CD14-positive monocyte (primary cell): ENCODE measurements around the gene SMG6. TPM values are rescaled to one million over a fixed set of nuclear protein-coding genes. Genes with fewer than 3 reads are reported as not detected.

Experiments used
- DNase-seq, 3 donors: peaks; one replicate each; pipeline ENCODE4 v3.0.0-alpha.2; 2011 to 2022
- H2AFZ ChIP-seq: 2 replicates; pipeline ENCODE4 v1.6.0; 2012; ENCODE audit warnings: mild to moderate bottlenecking, low read depth, low read length, inconsistent platforms; ENCODE audit not compliant: insufficient read depth, poor library complexity, severe bottlenecking
- H3K27ac ChIP-seq, 2 donors: 1 replicate in 1 of 2; 2 replicates in 1 of 2; pipeline ENCODE4 v1.5.1; 2012 to 2013; ENCODE audit warnings: low read length in 2 of 2, control low read depth in 1 of 2, inconsistent platforms in 1 of 2, low read depth in 1 of 2, mild to moderate bottlenecking in 1 of 2
- H3K27me3 ChIP-seq, 2 donors: one replicate each; pipeline versions ENCODE4 v1.6.0 to v1.6.1; 2011 to 2013; ENCODE audit warnings: low read length in 2 of 2; ENCODE audit not compliant: control insufficient read depth in 2 of 2, insufficient read depth in 2 of 2
- H3K36me3 ChIP-seq, 2 donors: replicated peaks in 1 of 2; 1 replicate in 1 of 2; 2 replicates in 1 of 2; pipeline versions ENCODE4 v1.5.1 to v1.6.1; 2012 to 2013; ENCODE audit warnings: low read length in 2 of 2, control low read depth in 1 of 2, inconsistent platforms in 1 of 2, mild to moderate bottlenecking in 1 of 2; ENCODE audit not compliant: insufficient read depth in 2 of 2, control insufficient read depth in 1 of 2
- H3K4me1 ChIP-seq, 2 donors: 1 replicate in 1 of 2; 2 replicates in 1 of 2; pipeline versions ENCODE4 v1.5.1 to v1.6.1; 2012 to 2013; ENCODE audit warnings: low read length in 2 of 2, control low read depth in 1 of 2, inconsistent platforms in 1 of 2, mild to moderate bottlenecking in 1 of 2, moderate library complexity in 1 of 2; ENCODE audit not compliant: insufficient read depth in 2 of 2, control insufficient read depth in 1 of 2
- H3K4me2 ChIP-seq: replicated peaks from 2 replicates; pipeline ENCODE3; 2012; ENCODE audit warnings: low read length, moderate library complexity, mild to moderate bottlenecking; ENCODE audit not compliant: poor library complexity, severe bottlenecking; ENCODE audit errors: extremely low read depth
- H3K4me3 ChIP-seq, 3 experiments: fragments of 200-600 bp in 1 of 3; sonication (generic) in 1 of 3; replicated peaks in 1 of 3; 1 replicate in 2 of 3; 2 replicates in 1 of 3; pipeline ENCODE4 v1.5.1; 2011 to 2013; ENCODE audit warnings: low read length in 3 of 3, mild to moderate bottlenecking in 3 of 3, control low read depth in 2 of 3, low read depth in 2 of 3, inconsistent platforms in 1 of 3, moderate library complexity in 1 of 3
- H3K79me2 ChIP-seq: 2 replicates; pipeline ENCODE4 v1.6.0; 2012; ENCODE audit warnings: mild to moderate bottlenecking, control low read depth, inconsistent platforms, low read length, moderate library complexity; ENCODE audit not compliant: insufficient read depth
- H3K9ac ChIP-seq: 2 replicates; pipeline ENCODE4 v1.6.0; 2017; ENCODE audit warnings: low read length, mild to moderate bottlenecking; ENCODE audit not compliant: insufficient read depth, poor library complexity, severe bottlenecking
- H3K9me3 ChIP-seq, 2 donors: replicated peaks in 1 of 2; 1 replicate in 1 of 2; 2 replicates in 1 of 2; pipeline versions ENCODE4 v1.5.1 to v1.6.1; 2012 to 2013; ENCODE audit warnings: low read length in 2 of 2, control low read depth in 1 of 2; ENCODE audit not compliant: control insufficient read depth in 1 of 2, insufficient read depth in 1 of 2
- H4K20me1 ChIP-seq: 2 replicates; pipeline ENCODE4 v1.6.0; 2012; ENCODE audit warnings: mild to moderate bottlenecking, low read length, control low read depth, moderate library complexity; ENCODE audit not compliant: insufficient read depth
- H3K27ac Mint-ChIP-seq, 7 donors: one replicate each; pipeline ENCODE4 v1.8.0; 2020; ENCODE audit warnings: mild to moderate bottlenecking in 7 of 7, mixed read lengths in 7 of 7, moderate library complexity in 6 of 7, inconsistent platforms in 2 of 7
- H3K27me3 Mint-ChIP-seq, 3 donors: one replicate each; pipeline ENCODE4 v1.8.0; 2021 to 2022; ENCODE audit warnings: low read depth in 3 of 3, mild to moderate bottlenecking in 3 of 3, mixed read lengths in 3 of 3, moderate library complexity in 3 of 3, inconsistent platforms in 1 of 3
- H3K36me3 Mint-ChIP-seq, 2 donors: one replicate each; pipeline ENCODE4 v1.8.0; 2020; ENCODE audit warnings: mixed read lengths in 2 of 2, inconsistent platforms in 1 of 2, mild to moderate bottlenecking in 1 of 2
- H3K4me1 Mint-ChIP-seq: one replicate; pipeline ENCODE4 v1.8.0; 2020; ENCODE audit warnings: mild to moderate bottlenecking, mixed read lengths
- H3K4me3 Mint-ChIP-seq, 2 donors: one replicate each; pipeline ENCODE4 v1.8.0; 2020; ENCODE audit warnings: mild to moderate bottlenecking in 2 of 2, mixed read lengths in 2 of 2, moderate library complexity in 1 of 2
- H3K9me3 Mint-ChIP-seq, 7 donors: one replicate each; pipeline ENCODE4 v1.8.0; 2020 to 2022; ENCODE audit warnings: mixed read lengths in 7 of 7, mild to moderate bottlenecking in 6 of 7, moderate library complexity in 6 of 7, inconsistent platforms in 2 of 7
- CTCF ChIP-seq: fragments of 200-600 bp; IDR thresholded peaks from one replicate; pipeline ENCODE4 v1.8.0; 2022; ENCODE audit warnings: antibody characterized with exemption, mild to moderate bottlenecking
- WGBS: methylation state at CpG from one replicate; pipeline ENCODE4 v1.1.5; 2013; ENCODE audit warnings: missing lambda C conversion rate; ENCODE audit not compliant: insufficient coverage; 5-methylcytosine and 5-hydroxymethylcytosine counted together
- intact Hi-C, 2 donors: fragments of 100-400 bp; cut with micrococcal nuclease; formaldehyde crosslinking; loops; one replicate each; pipeline versions ENCODE4 v1.15.0 to v1.15.1; 2023
- polyA plus RNA-seq, 3 donors: library from polyadenylated mRNA; depleted of rRNA in 1 of 3; unstranded in 2 of 3; stranded (reverse) in 1 of 3; fragments of 300-500 nt in 2 of 3; fragments of >200 nt in 1 of 3; fragmentation: Illumina TruSeq in 2 of 3; gene quantifications; 1 replicate in 2 of 3; 2 replicates in 1 of 3; pipeline ENCODE4 v1.2.3, GENCODE V29; 2012 to 2021

Gene SMG6
- polyA plus RNA-seq, 3 donors = 0.67 to 7.1 (median 1.1) TPM

GRCh38 chr17:2235792-2236366, 67.7 kb downstream of the SMG6 start:
- DNase-seq = no peak
- no peak overlapping the region for H3K27ac Mint-ChIP-seq
- H3K9me3 Mint-ChIP-seq = no peaks in the 10 kb centered on the region
- H3K4me3 ChIP-seq = no peak overlapping the region
- peaks cover 59 to 69% of the 10 kb centered on the region in 2 donors for H3K36me3 Mint-ChIP-seq
- WGBS = 95% methylated on average over 2 of the region's 6 CpGs
- no peaks in the 10 kb centered on the region for H3K27me3 ChIP-seq
- no peaks in the 10 kb centered on the region for H3K9me3 ChIP-seq
- H3K27me3 Mint-ChIP-seq = peaks cover 0 to 4% (median 0%) of the 10 kb centered on the region in 3 donors
- no peak overlapping the region for H3K4me3 Mint-ChIP-seq
- no peak for TF ChIP-seq CTCF
- peaks cover 21 to 72% of the 10 kb centered on the region in 2 donors for H3K36me3 ChIP-seq
- no peak overlapping the region for H3K4me2 ChIP-seq
- H3K4me1 Mint-ChIP-seq = no peaks in the 10 kb centered on the region
- no peak overlapping the region for H3K27ac ChIP-seq
- no peak overlapping the region for H3K9ac ChIP-seq
- intact Hi-C loops = no loop called here
- H2AFZ ChIP-seq = no peak overlapping the region
- no peaks in the 10 kb centered on the region for H3K4me1 ChIP-seq
- peaks cover 13% of the 10 kb centered on the region for H4K20me1 ChIP-seq
- no peaks in the 10 kb centered on the region for H3K79me2 ChIP-seq

GRCh38 chr17:2235265-2235664, 68.3 kb downstream of the SMG6 start:
- H3K4me3 ChIP-seq = no peak overlapping the region
- peaks cover 13% of the 10 kb centered on the region for H4K20me1 ChIP-seq
- no peak overlapping the region for H2AFZ ChIP-seq
- TF ChIP-seq CTCF = no peak
- Mint-ChIP-seq H3K27ac (no peak overlapping the region), H3K4me3 (no peak overlapping the region), H3K36me3 (peaks cover 59 to 66% of the 10 kb centered on the region in 2 donors), H3K9me3 (no peaks in the 10 kb centered on the region), H3K4me1 (no peaks in the 10 kb centered on the region), H3K27me3 (peaks cover 0 to 4% (median 0%) of the 10 kb centered on the region in 3 donors)
- no peak overlapping the region for H3K9ac ChIP-seq
- no peaks in the 10 kb centered on the region for H3K27me3 ChIP-seq
- H3K36me3 ChIP-seq = peaks cover 21 to 69% of the 10 kb centered on the region in 2 donors
- no peaks in the 10 kb centered on the region for H3K4me1 ChIP-seq
- no peaks in the 10 kb centered on the region for H3K79me2 ChIP-seq
- intact Hi-C loops = no loop called here
- H3K27ac ChIP-seq = no peak overlapping the region
- no peak for DNase-seq
- no peaks in the 10 kb centered on the region for H3K9me3 ChIP-seq
- WGBS = 100% methylated on average over 1 of the region's 4 CpGs
- no peak overlapping the region for H3K4me2 ChIP-seq
